ENCODE measurements around the gene PMM1. TPM values are rescaled to one million over a fixed set of nuclear protein-coding genes. Genes with fewer than 3 reads are reported as not detected.

PMM1 gene
- polyA plus RNA-seq, 2 of the 4 experiments (the other 2 are of a cell fraction), result 23.5 to 28.7 TPM

GRCh38 chr22:41551877-41552582, 37.6 kb downstream of the PMM1 start (continued):
- no peak for TF ChIP-seq HOXB5 (CRISPR knock-in tag; IDR thresholded peaks at IDR 0.05)
- TF ChIP-seq RFX5 (IDR thresholded peaks at IDR 0.05), result no peak
- no peak for TF ChIP-seq HES2 (IDR thresholded peaks at IDR 0.05)
- TF ChIP-seq JUN (IDR thresholded peaks at IDR 0.05), result no peak
- TF ChIP-seq POLR2A (IDR thresholded peaks at IDR 0.05; ENCODE audit: low read length), result no peak
- no peak for TF ChIP-seq ZC3H11A (IDR thresholded peaks at IDR 0.05)

GRCh38 chr22:41550952-41551491, 38.6 kb downstream of the PMM1 start:
- H3K4me2 ChIP-seq, result no peak overlapping the region
- no peak for TF ChIP-seq ESRRA (IDR thresholded peaks at IDR 0.05; ENCODE audit: borderline replicate concordance, low read length)
- TF ChIP-seq E2F6 (IDR thresholded peaks at IDR 0.05; ENCODE audit: borderline replicate concordance, low read depth), result no peak
- no peak for TF ChIP-seq SREBF2 (IDR thresholded peaks at IDR 0.05)
- no peak for TF ChIP-seq CBX8 (IDR thresholded peaks at IDR 0.05)
- no peak for TF ChIP-seq FOSL2 (IDR thresholded peaks at IDR 0.05)
- TF ChIP-seq FOSL2 (CRISPR knock-in tag; IDR thresholded peaks at IDR 0.05), result no peak
- TF ChIP-seq NPAS2 (CRISPR knock-in tag; IDR thresholded peaks at IDR 0.05; ENCODE audit: borderline replicate concordance), result no peak
- no peak for TF ChIP-seq NFE2L2 (conservative IDR thresholded peaks at IDR 0.05; ENCODE audit: low read length)
- no peak for TF ChIP-seq ZNF302 (CRISPR knock-in tag; IDR thresholded peaks at IDR 0.05)
- TF ChIP-seq MAZ (IDR thresholded peaks at IDR 0.05; ENCODE audit: borderline replicate concordance, low read depth, low read length), result no peak
- TF ChIP-seq ZC3H11A (IDR thresholded peaks at IDR 0.05), result no peak
- DNase-seq (ENCODE audit: low read depth in 1 of 2, low spot score in 1 of 2) (no peak), ATAC-seq (no peak), FAIRE-seq (no peak)
- ChIA-PET CTCF (interaction anchor here (0.7 to 1.9 kb wide), 3 partner anchors 12 to 46 kb away, joined by 3 to 7 read pairs (median 4); no protein-coding TSS in a partner anchor), POLR2A (no interaction called here)
- H3K9me3 ChIP-seq, result no peaks in the 10 kb centered on the region
- no peak overlapping the region for H3K4me3 ChIP-seq
- H3K27ac ChIP-seq, result no peak overlapping the region
- 83% methylated on average over 12 of the region's 12 CpGs for WGBS (ENCODE audit: missing lambda C conversion rate)
- no peaks in the 10 kb centered on the region for H3K4me1 ChIP-seq

- Histone ChIP-seq H3K4me1 (peaks cover 7% of the 10 kb centered on the region), H3K27ac (no peak overlapping the region), H3K4me3 (no peak overlapping the region), H3K9me3 (no peaks in the 10 kb centered on the region), H3K4me2 (no peak overlapping the region)
- DNase-seq (ENCODE audit: low read depth in 1 of 2, low spot score in 1 of 2), result no peak
- POLR2A ChIA-PET, result no interaction called here
- ATAC-seq, result no peak
- 91% methylated on average over 5 of the region's 5 CpGs for WGBS (ENCODE audit: missing lambda C conversion rate)
- no peak for FAIRE-seq
- CTCF ChIA-PET, result interaction anchor here (0.5 to 1.9 kb wide), 4 partner anchors 13 to 324 kb away, joined by 3 to 9 read pairs (median 4); no protein-coding TSS in a partner anchor
- TF ChIP-seq CBX8 (IDR thresholded peaks at IDR 0.05), result no peak
- TF ChIP-seq RAD21 (conservative IDR thresholded peaks at IDR 0.05 in 1 of 2, IDR thresholded peaks at IDR 0.05 in 1 of 2), result no peak
- TF ChIP-seq ZNF302 (CRISPR knock-in tag; IDR thresholded peaks at IDR 0.05), result no peak
- TF ChIP-seq CBX2 (IDR thresholded peaks at IDR 0.05; ENCODE audit: borderline replicate concordance, low read depth), result no peak
- TF ChIP-seq HEYL (CRISPR knock-in tag; IDR thresholded peaks at IDR 0.05), result no peak
- no peak for TF ChIP-seq POLR2A (IDR thresholded peaks at IDR 0.05; ENCODE audit: low read length)
- TF ChIP-seq CTCF (IDR thresholded peaks at IDR 0.05), result no peak
- TF ChIP-seq NPAS2 (CRISPR knock-in tag; IDR thresholded peaks at IDR 0.05; ENCODE audit: borderline replicate concordance), result no peak
- TF ChIP-seq SREBF2 (IDR thresholded peaks at IDR 0.05), result no peak
- no peak for TF ChIP-seq BCL3 (IDR thresholded peaks at IDR 0.05)
- no peak for TF ChIP-seq PBX3 (IDR thresholded peaks at IDR 0.05)
- TF ChIP-seq HDAC2 (IDR thresholded peaks at IDR 0.05), result no peak
- TF ChIP-seq FOSB (CRISPR knock-in tag; IDR thresholded peaks at IDR 0.05), result no peak
- no peak for TF ChIP-seq E2F6 (IDR thresholded peaks at IDR 0.05; ENCODE audit: borderline replicate concordance, low read depth)
- TF ChIP-seq GATA3 (IDR thresholded peaks at IDR 0.05; ENCODE audit: borderline replicate concordance), result no peak
Measured at GRCh38 chr22:41548830-41549211, 40.8 kb downstream of the PMM1 start.
